Measurements from ENCODE around the gene PLAC9. TPM values are rescaled to one million over a fixed set of nuclear protein-coding genes. Genes with fewer than 3 reads are reported as not detected.

Gene PLAC9
- total RNA-seq, 1 experiment from 2014 or later: 7.3 TPM

DNA sequence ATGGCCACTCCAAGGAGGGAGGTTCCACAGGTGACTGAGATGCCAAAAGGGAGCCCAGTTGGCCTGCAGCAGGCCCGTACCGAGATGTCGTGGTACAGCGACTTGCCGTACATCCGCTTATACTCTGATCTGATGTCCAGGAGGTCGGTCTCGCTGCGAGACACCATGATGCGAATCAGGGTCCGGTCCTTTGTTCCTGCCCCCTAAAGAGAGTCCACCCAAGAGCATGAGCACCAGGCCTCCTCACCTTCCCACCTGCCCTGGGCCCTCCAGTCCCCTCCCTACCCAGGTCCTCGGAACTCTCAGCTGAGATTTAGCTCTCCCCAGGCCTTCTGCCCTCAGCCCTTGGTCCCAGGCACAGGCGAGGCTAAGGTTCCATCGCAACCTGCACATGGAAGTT is 25.0 kb downstream of the PLAC9 start (continued):
- TF ChIP-seq, protein P1, sequence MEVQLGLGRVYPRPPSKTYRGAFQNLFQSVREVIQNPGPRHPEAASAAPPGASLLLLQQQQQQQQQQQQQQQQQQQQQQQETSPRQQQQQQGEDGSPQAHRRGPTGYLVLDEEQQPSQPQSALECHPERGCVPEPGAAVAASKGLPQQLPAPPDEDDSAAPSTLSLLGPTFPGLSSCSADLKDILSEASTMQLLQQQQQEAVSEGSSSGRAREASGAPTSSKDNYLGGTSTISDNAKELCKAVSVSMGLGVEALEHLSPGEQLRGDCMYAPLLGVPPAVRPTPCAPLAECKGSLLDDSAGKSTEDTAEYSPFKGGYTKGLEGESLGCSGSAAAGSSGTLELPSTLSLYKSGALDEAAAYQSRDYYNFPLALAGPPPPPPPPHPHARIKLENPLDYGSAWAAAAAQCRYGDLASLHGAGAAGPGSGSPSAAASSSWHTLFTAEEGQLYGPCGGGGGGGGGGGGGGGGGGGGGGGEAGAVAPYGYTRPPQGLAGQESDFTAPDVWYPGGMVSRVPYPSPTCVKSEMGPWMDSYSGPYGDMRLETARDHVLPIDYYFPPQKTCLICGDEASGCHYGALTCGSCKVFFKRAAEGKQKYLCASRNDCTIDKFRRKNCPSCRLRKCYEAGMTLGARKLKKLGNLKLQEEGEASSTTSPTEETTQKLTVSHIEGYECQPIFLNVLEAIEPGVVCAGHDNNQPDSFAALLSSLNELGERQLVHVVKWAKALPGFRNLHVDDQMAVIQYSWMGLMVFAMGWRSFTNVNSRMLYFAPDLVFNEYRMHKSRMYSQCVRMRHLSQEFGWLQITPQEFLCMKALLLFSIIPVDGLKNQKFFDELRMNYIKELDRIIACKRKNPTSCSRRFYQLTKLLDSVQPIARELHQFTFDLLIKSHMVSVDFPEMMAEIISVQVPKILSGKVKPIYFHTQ (CRISPR knock-in tag; IDR thresholded peaks at IDR 0.05): no peak
- TF ChIP-seq, protein P2, sequence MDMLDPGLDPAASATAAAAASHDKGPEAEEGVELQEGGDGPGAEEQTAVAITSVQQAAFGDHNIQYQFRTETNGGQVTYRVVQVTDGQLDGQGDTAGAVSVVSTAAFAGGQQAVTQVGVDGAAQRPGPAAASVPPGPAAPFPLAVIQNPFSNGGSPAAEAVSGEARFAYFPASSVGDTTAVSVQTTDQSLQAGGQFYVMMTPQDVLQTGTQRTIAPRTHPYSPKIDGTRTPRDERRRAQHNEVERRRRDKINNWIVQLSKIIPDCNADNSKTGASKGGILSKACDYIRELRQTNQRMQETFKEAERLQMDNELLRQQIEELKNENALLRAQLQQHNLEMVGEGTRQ (CRISPR knock-in tag; IDR thresholded peaks at IDR 0.05): no peak
- TF ChIP-seq, protein P3, sequence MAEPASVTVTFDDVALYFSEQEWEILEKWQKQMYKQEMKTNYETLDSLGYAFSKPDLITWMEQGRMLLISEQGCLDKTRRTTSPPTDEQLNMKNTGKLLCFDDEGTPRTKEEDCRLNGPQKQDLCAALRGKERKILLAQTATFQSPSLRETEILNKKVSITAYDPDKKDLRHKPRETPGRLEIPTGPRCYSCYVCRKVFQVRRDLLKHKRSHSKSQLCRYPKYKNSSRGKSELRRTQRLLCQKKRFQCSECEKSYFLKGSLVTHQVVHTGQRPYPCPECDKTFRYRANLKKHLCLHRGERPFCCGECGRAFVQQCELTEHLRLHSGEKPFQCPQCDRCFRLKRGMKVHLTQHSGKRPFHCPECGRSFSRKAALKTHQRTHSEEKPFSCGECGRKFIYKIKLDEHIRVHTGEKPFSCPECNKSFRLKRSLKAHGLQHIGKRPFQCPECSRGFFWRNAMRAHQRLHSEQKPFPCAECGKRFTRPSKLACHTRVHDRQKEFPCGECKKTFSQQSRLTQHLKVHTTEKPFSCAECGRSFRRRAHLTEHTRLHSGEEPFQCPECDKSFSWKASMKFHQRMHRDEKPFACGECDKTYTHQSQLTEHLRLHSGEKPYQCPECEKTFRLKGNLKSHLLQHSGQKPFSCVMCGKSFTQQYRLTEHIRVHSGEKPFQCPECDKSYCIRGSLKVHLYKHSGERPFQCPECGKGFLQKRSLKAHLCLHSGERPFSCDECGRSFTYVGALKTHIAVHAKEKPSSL (CRISPR knock-in tag; conservative IDR thresholded peaks at IDR 0.05): no peak
- no peak for TF ChIP-seq SMAD3 (CRISPR knock-in tag; IDR thresholded peaks at IDR 0.05; ENCODE audit: borderline replicate concordance)
- TF ChIP-seq, protein P4, sequence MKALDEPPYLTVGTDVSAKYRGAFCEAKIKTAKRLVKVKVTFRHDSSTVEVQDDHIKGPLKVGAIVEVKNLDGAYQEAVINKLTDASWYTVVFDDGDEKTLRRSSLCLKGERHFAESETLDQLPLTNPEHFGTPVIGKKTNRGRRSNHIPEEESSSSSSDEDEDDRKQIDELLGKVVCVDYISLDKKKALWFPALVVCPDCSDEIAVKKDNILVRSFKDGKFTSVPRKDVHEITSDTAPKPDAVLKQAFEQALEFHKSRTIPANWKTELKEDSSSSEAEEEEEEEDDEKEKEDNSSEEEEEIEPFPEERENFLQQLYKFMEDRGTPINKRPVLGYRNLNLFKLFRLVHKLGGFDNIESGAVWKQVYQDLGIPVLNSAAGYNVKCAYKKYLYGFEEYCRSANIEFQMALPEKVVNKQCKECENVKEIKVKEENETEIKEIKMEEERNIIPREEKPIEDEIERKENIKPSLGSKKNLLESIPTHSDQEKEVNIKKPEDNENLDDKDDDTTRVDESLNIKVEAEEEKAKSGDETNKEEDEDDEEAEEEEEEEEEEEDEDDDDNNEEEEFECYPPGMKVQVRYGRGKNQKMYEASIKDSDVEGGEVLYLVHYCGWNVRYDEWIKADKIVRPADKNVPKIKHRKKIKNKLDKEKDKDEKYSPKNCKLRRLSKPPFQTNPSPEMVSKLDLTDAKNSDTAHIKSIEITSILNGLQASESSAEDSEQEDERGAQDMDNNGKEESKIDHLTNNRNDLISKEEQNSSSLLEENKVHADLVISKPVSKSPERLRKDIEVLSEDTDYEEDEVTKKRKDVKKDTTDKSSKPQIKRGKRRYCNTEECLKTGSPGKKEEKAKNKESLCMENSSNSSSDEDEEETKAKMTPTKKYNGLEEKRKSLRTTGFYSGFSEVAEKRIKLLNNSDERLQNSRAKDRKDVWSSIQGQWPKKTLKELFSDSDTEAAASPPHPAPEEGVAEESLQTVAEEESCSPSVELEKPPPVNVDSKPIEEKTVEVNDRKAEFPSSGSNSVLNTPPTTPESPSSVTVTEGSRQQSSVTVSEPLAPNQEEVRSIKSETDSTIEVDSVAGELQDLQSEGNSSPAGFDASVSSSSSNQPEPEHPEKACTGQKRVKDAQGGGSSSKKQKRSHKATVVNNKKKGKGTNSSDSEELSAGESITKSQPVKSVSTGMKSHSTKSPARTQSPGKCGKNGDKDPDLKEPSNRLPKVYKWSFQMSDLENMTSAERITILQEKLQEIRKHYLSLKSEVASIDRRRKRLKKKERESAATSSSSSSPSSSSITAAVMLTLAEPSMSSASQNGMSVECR (CRISPR knock-in tag; IDR thresholded peaks at IDR 0.05; ENCODE audit: borderline replicate concordance): no peak
- no peak for TF ChIP-seq NR1H2 (CRISPR knock-in tag; IDR thresholded peaks at IDR 0.05)
- TF ChIP-seq ZNF416 (CRISPR knock-in tag; IDR thresholded peaks at IDR 0.05): no peak
- no peak for TF ChIP-seq NR2C2 (CRISPR knock-in tag; IDR thresholded peaks at IDR 0.05)

DNA sequence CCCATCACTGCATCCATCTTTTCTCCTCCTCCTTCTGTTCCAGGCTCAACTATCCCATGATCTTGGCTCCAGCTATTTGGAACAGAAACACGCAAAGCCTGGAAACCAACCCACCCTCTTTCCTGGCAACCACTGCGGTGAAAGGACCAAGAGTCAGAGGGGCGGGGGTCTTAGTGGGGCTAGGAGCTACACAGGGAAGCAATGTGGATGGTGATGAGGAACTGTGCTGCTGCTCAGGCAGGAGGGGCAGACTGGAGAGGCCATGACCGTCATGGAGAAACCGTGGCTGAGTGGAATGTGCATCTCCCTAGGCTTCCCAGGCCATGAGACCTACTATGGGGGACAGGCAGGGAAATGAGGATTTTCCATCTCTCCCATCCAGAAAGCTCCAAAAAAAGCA is 25.6 kb downstream of the PLAC9 start:
- CTCF ChIA-PET: interaction anchor here (1.2 kb wide), 1 partner anchor 14 kb away, joined by 5 read pairs; no protein-coding TSS in a partner anchor
- no peak overlapping the region for H3K4me3 Mint-ChIP-seq
- H3K27me3 Mint-ChIP-seq (ENCODE audit: low read depth): no peaks in the 10 kb centered on the region
- H3K36me3 Mint-ChIP-seq: peaks cover 56% of the 10 kb centered on the region
- no peak overlapping the region for H3K27ac Mint-ChIP-seq
- POLR2A ChIA-PET: no interaction called here
- H3K9me3 Mint-ChIP-seq: no peaks in the 10 kb centered on the region
- DNase-seq (ENCODE audit: low spot score): no peak
- H3K4me1 Mint-ChIP-seq: peaks cover 18% of the 10 kb centered on the region
- TF ChIP-seq ZNF416 (CRISPR knock-in tag; IDR thresholded peaks at IDR 0.05) (no peak), CBFB (CRISPR knock-in tag; IDR thresholded peaks at IDR 0.05; ENCODE audit: low read depth) (no peak), MYBL2 (CRISPR knock-in tag; IDR thresholded peaks at IDR 0.05) (no peak), MXD4 (CRISPR knock-in tag; IDR thresholded peaks at IDR 0.05; ENCODE audit: borderline replicate concordance) (no peak), FOXP1 (CRISPR knock-in tag; IDR thresholded peaks at IDR 0.05; ENCODE audit: borderline replicate concordance) (no peak), FOXK1 (CRISPR knock-in tag; IDR thresholded peaks at IDR 0.05) (no peak), ZNF281 (CRISPR knock-in tag; IDR thresholded peaks at IDR 0.05) (no peak), NFATC4 (CRISPR knock-in tag; IDR thresholded peaks at IDR 0.05) (no peak), CREB1 (CRISPR knock-in tag; IDR thresholded peaks at IDR 0.05) (no peak), ZNF219 (CRISPR knock-in tag; IDR thresholded peaks at IDR 0.05; ENCODE audit: borderline replicate concordance) (no peak), USF1 (CRISPR knock-in tag; IDR thresholded peaks at IDR 0.05) (no peak), ZNF396 (CRISPR knock-in tag; IDR thresholded peaks at IDR 0.05; ENCODE audit: borderline replicate concordance) (no peak)
- TF ChIP-seq, protein P5, sequence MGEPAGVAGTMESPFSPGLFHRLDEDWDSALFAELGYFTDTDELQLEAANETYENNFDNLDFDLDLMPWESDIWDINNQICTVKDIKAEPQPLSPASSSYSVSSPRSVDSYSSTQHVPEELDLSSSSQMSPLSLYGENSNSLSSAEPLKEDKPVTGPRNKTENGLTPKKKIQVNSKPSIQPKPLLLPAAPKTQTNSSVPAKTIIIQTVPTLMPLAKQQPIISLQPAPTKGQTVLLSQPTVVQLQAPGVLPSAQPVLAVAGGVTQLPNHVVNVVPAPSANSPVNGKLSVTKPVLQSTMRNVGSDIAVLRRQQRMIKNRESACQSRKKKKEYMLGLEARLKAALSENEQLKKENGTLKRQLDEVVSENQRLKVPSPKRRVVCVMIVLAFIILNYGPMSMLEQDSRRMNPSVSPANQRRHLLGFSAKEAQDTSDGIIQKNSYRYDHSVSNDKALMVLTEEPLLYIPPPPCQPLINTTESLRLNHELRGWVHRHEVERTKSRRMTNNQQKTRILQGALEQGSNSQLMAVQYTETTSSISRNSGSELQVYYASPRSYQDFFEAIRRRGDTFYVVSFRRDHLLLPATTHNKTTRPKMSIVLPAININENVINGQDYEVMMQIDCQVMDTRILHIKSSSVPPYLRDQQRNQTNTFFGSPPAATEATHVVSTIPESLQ (CRISPR knock-in tag; IDR thresholded peaks at IDR 0.05): no peak
- no peak for ATAC-seq

Data from WTC11 (cell line).